Left ventricle myocardium inferior (tissue), 1 donor: ENCODE data around the gene GAN. TPM values are rescaled to one million over a fixed set of nuclear protein-coding genes. Genes with fewer than 3 reads are reported as not detected.
A peak's percentile ranks its signal among the peaks of the same experiment; 100 is the strongest.

Experiments
- DNase-seq: peaks from one replicate; pipeline ENCODE4 v3.0.0-alpha.2; 2020
- H3K27ac ChIP-seq: fragments of 200-600 bp; replicated peaks from 2 replicates; pipeline ENCODE4 v1.8.0; 2021
- H3K27me3 ChIP-seq: fragments of 200-600 bp; 2 replicates; pipeline ENCODE4 v1.8.0; 2021; ENCODE audit warnings: low read depth
- H3K36me3 ChIP-seq: fragments of 200-600 bp; 2 replicates; pipeline ENCODE4 v1.8.0; 2021
- H3K4me1 ChIP-seq: fragments of 200-600 bp; 2 replicates; pipeline ENCODE4 v1.8.0; 2021
- H3K4me3 ChIP-seq: fragments of 200-600 bp; 2 replicates; pipeline ENCODE4 v1.8.0; 2021; ENCODE audit warnings: mild to moderate bottlenecking, moderate library complexity
- H3K9me3 ChIP-seq: fragments of 200-600 bp; replicated peaks from 2 replicates; pipeline ENCODE4 v1.8.0; 2021
- intact Hi-C: fragments of 100-400 bp; cut with micrococcal nuclease; formaldehyde crosslinking; loops from one replicate; pipeline ENCODE4 v1.11.0; 2022
- total RNA-seq: library from RNA; stranded (reverse); fragmentation: NEBNext Ultra II Directional; extraction: Animal tissue kit (Norgen Biotek cat#: 25700); gene quantifications from one replicate; pipeline ENCODE4 v1.2.1, GENCODE V29; 2021
- TF ChIP-seq, protein P1 (sequence below): fragments of 200-600 bp; IDR thresholded peaks from 2 replicates; pipeline ENCODE4 v1.8.0; 2021; ENCODE audit warnings: antibody characterized with exemption, mild to moderate bottlenecking, borderline replicate concordance
- donor health status: DM: no; HTN: yes; CAD: no; lungs with severe emphysema.

Gene GAN
- total RNA-seq, 1 donor from 2014 or later = 9.0 TPM

DNA sequence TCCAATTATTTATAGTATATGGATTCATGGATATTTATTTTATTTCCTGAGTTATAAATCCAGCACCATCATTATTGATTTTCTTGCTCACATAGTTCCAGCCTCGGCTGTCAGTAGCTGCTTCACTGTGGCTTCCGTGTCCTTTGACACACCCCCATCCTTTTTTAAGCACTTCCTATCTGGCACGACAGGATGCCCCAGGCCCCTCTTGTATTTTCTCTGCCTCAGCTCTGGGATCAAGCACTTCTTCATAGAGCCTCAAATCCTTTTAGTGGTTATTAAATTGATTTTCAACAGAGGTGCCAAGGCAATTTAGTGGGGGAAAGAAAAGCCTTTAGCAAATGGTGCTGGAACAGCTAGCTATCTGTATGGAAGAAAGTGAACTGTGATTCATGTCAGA is 59.8 kb downstream of the GAN start:
- Histone ChIP-seq H3K4me3 (no peak overlapping the region), H3K9me3 (no peaks in the 10 kb centered on the region), H3K4me1 (no peaks in the 10 kb centered on the region), H3K36me3 (peaks cover 53% of the 10 kb centered on the region), H3K27me3 (no peaks in the 10 kb centered on the region), H3K27ac (peak overlapping the region; percentile 1)
- intact Hi-C loops = no loop called here
- no peak for DNase-seq
- TF ChIP-seq, protein P1, sequence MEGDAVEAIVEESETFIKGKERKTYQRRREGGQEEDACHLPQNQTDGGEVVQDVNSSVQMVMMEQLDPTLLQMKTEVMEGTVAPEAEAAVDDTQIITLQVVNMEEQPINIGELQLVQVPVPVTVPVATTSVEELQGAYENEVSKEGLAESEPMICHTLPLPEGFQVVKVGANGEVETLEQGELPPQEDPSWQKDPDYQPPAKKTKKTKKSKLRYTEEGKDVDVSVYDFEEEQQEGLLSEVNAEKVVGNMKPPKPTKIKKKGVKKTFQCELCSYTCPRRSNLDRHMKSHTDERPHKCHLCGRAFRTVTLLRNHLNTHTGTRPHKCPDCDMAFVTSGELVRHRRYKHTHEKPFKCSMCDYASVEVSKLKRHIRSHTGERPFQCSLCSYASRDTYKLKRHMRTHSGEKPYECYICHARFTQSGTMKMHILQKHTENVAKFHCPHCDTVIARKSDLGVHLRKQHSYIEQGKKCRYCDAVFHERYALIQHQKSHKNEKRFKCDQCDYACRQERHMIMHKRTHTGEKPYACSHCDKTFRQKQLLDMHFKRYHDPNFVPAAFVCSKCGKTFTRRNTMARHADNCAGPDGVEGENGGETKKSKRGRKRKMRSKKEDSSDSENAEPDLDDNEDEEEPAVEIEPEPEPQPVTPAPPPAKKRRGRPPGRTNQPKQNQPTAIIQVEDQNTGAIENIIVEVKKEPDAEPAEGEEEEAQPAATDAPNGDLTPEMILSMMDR = no peak

DNA sequence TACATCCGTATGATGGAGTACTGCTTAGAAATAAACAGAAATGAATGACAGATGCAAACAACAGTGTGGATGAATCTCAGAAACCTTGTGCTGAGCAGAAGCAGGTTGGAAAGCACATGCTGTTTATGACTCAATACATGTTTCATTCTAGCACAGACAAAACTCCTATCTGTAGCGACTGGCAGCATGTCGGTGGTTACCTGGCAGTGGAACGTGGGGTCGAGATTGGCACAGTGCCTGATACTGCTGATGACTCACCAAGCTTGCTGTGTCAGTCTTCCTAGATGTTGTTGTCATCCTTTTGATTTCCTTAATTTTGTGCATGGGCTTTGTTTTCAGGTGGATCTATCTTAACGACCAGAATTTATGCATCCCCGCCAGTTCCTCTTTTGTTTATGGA is 62.1 kb downstream of the GAN start:
- intact Hi-C loops = no loop called here
- H3K27me3 ChIP-seq = no peaks in the 10 kb centered on the region
- DNase-seq = no peak
- peaks cover 43% of the 10 kb centered on the region for H3K36me3 ChIP-seq
- no peak overlapping the region for H3K4me3 ChIP-seq
- no peaks in the 10 kb centered on the region for H3K9me3 ChIP-seq
- no peak overlapping the region for H3K27ac ChIP-seq
- H3K4me1 ChIP-seq = no peaks in the 10 kb centered on the region
- TF ChIP-seq, protein P1 = no peak

DNA sequence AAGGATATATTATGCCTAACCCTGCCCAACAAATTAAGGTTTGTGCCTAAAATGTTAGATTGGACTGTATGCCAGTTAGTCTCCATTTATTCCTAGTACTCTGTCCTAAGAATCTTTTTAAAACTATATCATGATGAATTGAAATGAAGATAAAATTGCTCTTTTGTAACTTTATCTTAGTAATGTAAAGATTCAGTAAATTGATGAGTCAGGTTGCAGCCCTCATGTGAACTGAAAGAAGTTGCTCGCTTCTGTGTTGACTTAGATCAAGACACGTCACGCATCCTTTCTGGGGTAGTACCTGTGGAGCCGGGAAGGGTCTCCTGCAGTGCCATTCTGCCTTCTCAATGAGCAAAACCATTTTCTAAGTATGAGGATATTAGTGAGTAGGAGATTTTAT is 63.3 kb downstream of the GAN start:
- no peak overlapping the region for H3K27ac ChIP-seq
- TF ChIP-seq, protein P1 = no peak
- no peaks in the 10 kb centered on the region for H3K9me3 ChIP-seq
- no peaks in the 10 kb centered on the region for H3K27me3 ChIP-seq
- H3K36me3 ChIP-seq = peaks cover 31% of the 10 kb centered on the region
- DNase-seq = no peak
- H3K4me3 ChIP-seq = no peak overlapping the region
- H3K4me1 ChIP-seq = no peaks in the 10 kb centered on the region
- intact Hi-C loops = no loop called here

DNA sequence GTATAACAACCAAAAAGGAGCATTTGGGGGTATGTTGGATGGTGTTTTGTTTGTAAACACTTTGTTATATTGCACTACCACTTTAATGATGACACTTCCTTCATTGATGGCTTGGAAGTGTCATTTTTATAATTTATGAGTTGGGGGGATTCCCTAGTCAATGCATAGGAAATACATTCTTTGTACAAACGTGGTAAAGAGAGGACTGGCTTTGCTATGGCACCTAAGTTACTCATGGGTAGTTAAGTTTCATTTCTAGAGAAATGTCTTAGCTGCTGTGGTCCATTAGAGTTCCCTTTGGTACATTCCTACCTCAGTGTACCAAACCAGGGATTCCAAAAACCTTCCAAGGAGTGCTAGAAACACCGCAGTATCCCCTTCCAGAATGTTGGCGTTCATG is 66.2 kb downstream of the GAN start:
- TF ChIP-seq, protein P1 = no peak
- no peaks in the 10 kb centered on the region for H3K27me3 ChIP-seq
- peaks cover 29% of the 10 kb centered on the region for H3K36me3 ChIP-seq
- no peak for DNase-seq
- no peaks in the 10 kb centered on the region for H3K9me3 ChIP-seq
- H3K27ac ChIP-seq = no peak overlapping the region
- no peak overlapping the region for H3K4me3 ChIP-seq
- intact Hi-C loops = no loop called here
- H3K4me1 ChIP-seq = peaks cover 23% of the 10 kb centered on the region

DNA sequence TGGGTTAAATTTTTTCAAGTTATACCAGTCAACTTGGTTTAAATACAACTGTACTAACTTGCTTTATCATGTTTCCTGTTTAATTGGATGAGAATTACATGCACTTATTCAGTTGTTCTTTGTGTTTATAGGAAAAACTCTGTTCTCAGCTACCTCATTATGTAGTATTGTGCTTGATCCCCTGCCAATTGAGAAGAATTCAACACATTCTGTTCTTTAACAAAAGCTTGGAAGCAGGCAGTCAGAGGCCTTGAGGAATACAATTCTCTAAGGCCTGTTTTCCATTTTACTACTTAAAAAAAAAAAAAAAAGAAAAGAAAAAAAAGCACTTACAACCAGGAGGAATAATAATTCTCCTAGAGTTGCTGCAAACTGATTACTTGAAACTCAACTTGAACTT is 69.2 kb downstream of the GAN start:
- TF ChIP-seq, protein P1 = no peak

More for the DNA sequence above, 69.2 kb downstream of the GAN start:
- intact Hi-C loops = no loop called here
- H3K36me3 ChIP-seq = peaks cover 7% of the 10 kb centered on the region
- peaks cover 23% of the 10 kb centered on the region for H3K4me1 ChIP-seq
- H3K9me3 ChIP-seq = no peaks in the 10 kb centered on the region
- no peaks in the 10 kb centered on the region for H3K27me3 ChIP-seq
- H3K4me3 ChIP-seq = no peak overlapping the region
- DNase-seq = no peak
- peak overlapping the region; percentile 69 for H3K27ac ChIP-seq
